Neural cell (in vitro differentiated cells): ENCODE measurements around the gene FUT8.

Experiments used
- CTCF ChIP-seq: fragments of 450-650 bp; IDR thresholded peaks from 2 replicates; pipeline ENCODE4 v1.5.1; 2014; ENCODE audit warnings: antibody characterized with exemption, mild to moderate bottlenecking, moderate library complexity; ENCODE audit not compliant: poor library complexity, severe bottlenecking
- POLR2AphosphoS5 ChIP-seq: IDR thresholded peaks from 2 replicates; pipeline ENCODE4 v1.6.1; 2012
- TAF1 ChIP-seq: IDR thresholded peaks from 2 replicates; pipeline ENCODE4 v1.6.1; 2012; ENCODE audit warnings: low read depth

DNA sequence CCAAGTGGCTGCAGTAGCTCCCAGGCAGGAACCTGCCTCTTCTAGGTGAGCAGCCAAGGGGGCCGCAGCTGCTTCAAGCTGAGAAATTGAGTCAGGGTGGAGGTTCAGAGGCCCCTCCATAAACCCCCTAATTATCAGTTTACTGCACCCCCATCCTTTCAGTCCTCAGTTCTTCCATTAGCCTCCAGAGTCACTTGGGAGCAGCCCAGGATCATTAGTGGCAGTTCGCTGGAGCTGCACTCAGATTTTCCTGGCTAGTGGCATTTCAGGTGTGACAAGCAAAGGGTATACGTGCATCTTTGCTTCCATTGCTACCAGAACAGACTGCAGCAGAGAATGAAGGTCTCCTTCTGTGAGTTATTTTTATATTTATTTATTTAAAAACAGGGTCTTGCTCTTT is 358.7 kb downstream of the FUT8 start:
- no peak for TF ChIP-seq CTCF
- TF ChIP-seq TAF1, result no peak
- no peak for TF ChIP-seq POLR2AphosphoS5
